ENCODE results near the gene ECI2.
A peak's percentile ranks its signal among the peaks of the same experiment; 100 is the strongest.
"Not testable (repeated sequence)": the region's sequence is repeated elsewhere in the genome, so short reads cannot be mapped to it uniquely, and the experiment has no call there.

Gene ECI2

GRCh38 chr6:4102687-4103244, 32.6 kb downstream of the ECI2 start:
- DNase-seq, result no peak

- no peak for DNase-seq
Measured at GRCh38 chr6:4101298-4101697, 34.1 kb downstream of the ECI2 start.

GRCh38 chr6:4100655-4101054, 34.7 kb downstream of the ECI2 start:
- no peak for DNase-seq

GRCh38 chr6:4093288-4093687, 42.1 kb downstream of the ECI2 start:
- no peak for DNase-seq

- no peak for DNase-seq
Measured at GRCh38 chr6:4091941-4092340, 43.4 kb downstream of the ECI2 start.

- DNase-seq, result not testable (repeated sequence)
Measured at GRCh38 chr6:4090043-4090442, 45.3 kb downstream of the ECI2 start.

GRCh38 chr6:4088704-4089103, 46.7 kb downstream of the ECI2 start:
- no peak for DNase-seq

GRCh38 chr6:4085332-4085700, 50.1 kb downstream of the ECI2 start:
- peak; percentile 48 for DNase-seq

GRCh38 chr6:4084444-4085331, 50.7 kb downstream of the ECI2 start:
- no peak for DNase-seq

GRCh38 chr6:4078691-4079471, 56.5 kb downstream of the ECI2 start, which contains the start of gene FAM217A:
Gene FAM217A (minus strand): TSS chr6:4079137. CDS start chr6:4077414, 1,723 bp downstream.
- DNase-seq, result no peak

GRCh38 chr6:4074478-4075235, 60.7 kb downstream of the ECI2 start:
- DNase-seq, result no peak

GRCh38 chr6:4071330-4071729, 64.0 kb downstream of the ECI2 start:
- DNase-seq, result no peak

GRCh38 chr6:4069199-4069598, 66.2 kb downstream of the ECI2 start:
- DNase-seq, result no peak

- DNase-seq, result no peak
Measured at GRCh38 chr6:4067673-4068072, 67.7 kb downstream of the ECI2 start.

GRCh38 chr6:4066029-4066755, 69.2 kb downstream of the ECI2 start:
- DNase-seq, result no peak
